Measurements from ENCODE around the gene CAMK1D. TPM values are rescaled to one million over a fixed set of nuclear protein-coding genes. Genes with fewer than 3 reads are reported as not detected.

The CAMK1D gene
- total RNA-seq, 1 donor = 11.2 TPM

DNA sequence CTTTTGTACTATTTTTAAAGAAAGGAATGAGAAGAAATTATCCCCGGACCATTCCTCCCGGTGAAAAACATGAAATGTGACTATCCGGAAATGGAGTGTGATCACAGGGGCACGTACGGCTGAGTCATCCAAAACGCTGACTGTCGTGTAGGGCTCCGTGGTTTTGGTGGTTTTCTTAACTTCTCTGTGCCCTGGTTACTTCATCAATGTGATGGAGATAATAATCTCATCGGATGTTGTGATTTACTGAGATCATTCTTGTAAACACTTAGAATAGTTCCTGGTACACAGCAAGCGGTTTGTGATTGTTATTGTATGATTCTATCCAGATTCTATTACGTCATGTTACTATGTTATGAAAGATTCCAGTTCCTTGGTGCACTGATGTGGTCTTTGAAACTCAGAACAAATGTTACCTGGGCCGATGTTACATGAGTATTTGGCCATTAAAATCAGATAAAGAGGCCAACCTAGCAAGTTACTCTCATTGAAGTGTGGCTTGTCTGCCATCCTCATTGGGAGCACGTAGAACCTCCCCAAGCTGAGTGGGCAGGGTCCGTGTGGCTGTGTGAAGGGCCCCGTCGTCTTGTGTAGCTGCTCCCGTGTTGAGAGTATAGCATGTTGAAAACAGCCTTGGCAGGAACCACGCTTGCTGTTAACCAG lies 99.5 kb downstream of the CAMK1D start:
- no peaks in the 10 kb centered on the region for H3K79me2 ChIP-seq (ENCODE audit: insufficient read depth, low read length)
- H3K36me3 ChIP-seq (ENCODE audit: insufficient read depth, low read length) = no peaks in the 10 kb centered on the region
- TF ChIP-seq, protein P1, sequence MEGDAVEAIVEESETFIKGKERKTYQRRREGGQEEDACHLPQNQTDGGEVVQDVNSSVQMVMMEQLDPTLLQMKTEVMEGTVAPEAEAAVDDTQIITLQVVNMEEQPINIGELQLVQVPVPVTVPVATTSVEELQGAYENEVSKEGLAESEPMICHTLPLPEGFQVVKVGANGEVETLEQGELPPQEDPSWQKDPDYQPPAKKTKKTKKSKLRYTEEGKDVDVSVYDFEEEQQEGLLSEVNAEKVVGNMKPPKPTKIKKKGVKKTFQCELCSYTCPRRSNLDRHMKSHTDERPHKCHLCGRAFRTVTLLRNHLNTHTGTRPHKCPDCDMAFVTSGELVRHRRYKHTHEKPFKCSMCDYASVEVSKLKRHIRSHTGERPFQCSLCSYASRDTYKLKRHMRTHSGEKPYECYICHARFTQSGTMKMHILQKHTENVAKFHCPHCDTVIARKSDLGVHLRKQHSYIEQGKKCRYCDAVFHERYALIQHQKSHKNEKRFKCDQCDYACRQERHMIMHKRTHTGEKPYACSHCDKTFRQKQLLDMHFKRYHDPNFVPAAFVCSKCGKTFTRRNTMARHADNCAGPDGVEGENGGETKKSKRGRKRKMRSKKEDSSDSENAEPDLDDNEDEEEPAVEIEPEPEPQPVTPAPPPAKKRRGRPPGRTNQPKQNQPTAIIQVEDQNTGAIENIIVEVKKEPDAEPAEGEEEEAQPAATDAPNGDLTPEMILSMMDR (IDR thresholded peaks at IDR 0.05; ENCODE audit: extremely low read depth, low read depth, low read length) = no peak
- peak overlapping the region; percentile 87 for H3K27ac ChIP-seq (ENCODE audit: low read depth, low read length)
- H3K4me3 ChIP-seq (ENCODE audit: insufficient read depth, low read length) = peak overlapping the region; percentile 46
- peak overlapping the region; percentile 74 for H3K4me2 ChIP-seq (ENCODE audit: insufficient read depth, low read length)
- peaks cover 10% of the 10 kb centered on the region for H3K4me1 ChIP-seq (ENCODE audit: insufficient read depth, low read length)
- peak overlapping the region; percentile 17 for H2AFZ ChIP-seq (ENCODE audit: low read length)
- H3K9me3 ChIP-seq (ENCODE audit: low read depth, low read length) = no peaks in the 10 kb centered on the region
- no peaks in the 10 kb centered on the region for H4K20me1 ChIP-seq (ENCODE audit: insufficient read depth, low read length)
- DNase-seq (ENCODE audit: insufficient read length, low spot score, missing footprints) = peak; percentile 85
- H3K27me3 ChIP-seq (ENCODE audit: insufficient read depth, low read length) = no peaks in the 10 kb centered on the region

- TF ChIP-seq, protein P1 (IDR thresholded peaks at IDR 0.05; ENCODE audit: extremely low read depth, low read depth, low read length) = no peak
- H3K4me3 ChIP-seq (ENCODE audit: insufficient read depth, low read length) = no peak overlapping the region
- no peak overlapping the region for H2AFZ ChIP-seq (ENCODE audit: low read length)
- H3K4me2 ChIP-seq (ENCODE audit: insufficient read depth, low read length) = no peak overlapping the region
- no peaks in the 10 kb centered on the region for H3K27me3 ChIP-seq (ENCODE audit: insufficient read depth, low read length)
- peaks cover 2% of the 10 kb centered on the region for H3K4me1 ChIP-seq (ENCODE audit: insufficient read depth, low read length)
- H3K36me3 ChIP-seq (ENCODE audit: insufficient read depth, low read length) = no peaks in the 10 kb centered on the region
- no peaks in the 10 kb centered on the region for H3K79me2 ChIP-seq (ENCODE audit: insufficient read depth, low read length)
- H3K9me3 ChIP-seq (ENCODE audit: low read depth, low read length) = no peaks in the 10 kb centered on the region
- H3K27ac ChIP-seq (ENCODE audit: low read depth, low read length) = no peak overlapping the region
- H4K20me1 ChIP-seq (ENCODE audit: insufficient read depth, low read length) = no peaks in the 10 kb centered on the region
- no peak for DNase-seq (ENCODE audit: insufficient read length, low spot score, missing footprints)
Measured at GRCh38 chr10:12455318-12455717, 106.0 kb downstream of the CAMK1D start.

GRCh38 chr10:12455766-12456165 lies 106.4 kb downstream of the CAMK1D start:
- no peaks in the 10 kb centered on the region for H3K27me3 ChIP-seq (ENCODE audit: insufficient read depth, low read length)
- H3K79me2 ChIP-seq (ENCODE audit: insufficient read depth, low read length) = no peaks in the 10 kb centered on the region
- no peaks in the 10 kb centered on the region for H3K9me3 ChIP-seq (ENCODE audit: low read depth, low read length)
- H3K4me2 ChIP-seq (ENCODE audit: insufficient read depth, low read length) = no peak overlapping the region
- peaks cover 2% of the 10 kb centered on the region for H3K4me1 ChIP-seq (ENCODE audit: insufficient read depth, low read length)
- no peak overlapping the region for H2AFZ ChIP-seq (ENCODE audit: low read length)
- TF ChIP-seq, protein P1 (IDR thresholded peaks at IDR 0.05; ENCODE audit: extremely low read depth, low read depth, low read length) = no peak
- peak; percentile 60 for DNase-seq (ENCODE audit: insufficient read length, low spot score, missing footprints)
- H3K36me3 ChIP-seq (ENCODE audit: insufficient read depth, low read length) = no peaks in the 10 kb centered on the region
- H3K4me3 ChIP-seq (ENCODE audit: insufficient read depth, low read length) = no peak overlapping the region
- no peaks in the 10 kb centered on the region for H4K20me1 ChIP-seq (ENCODE audit: insufficient read depth, low read length)
- H3K27ac ChIP-seq (ENCODE audit: low read depth, low read length) = no peak overlapping the region

DNA sequence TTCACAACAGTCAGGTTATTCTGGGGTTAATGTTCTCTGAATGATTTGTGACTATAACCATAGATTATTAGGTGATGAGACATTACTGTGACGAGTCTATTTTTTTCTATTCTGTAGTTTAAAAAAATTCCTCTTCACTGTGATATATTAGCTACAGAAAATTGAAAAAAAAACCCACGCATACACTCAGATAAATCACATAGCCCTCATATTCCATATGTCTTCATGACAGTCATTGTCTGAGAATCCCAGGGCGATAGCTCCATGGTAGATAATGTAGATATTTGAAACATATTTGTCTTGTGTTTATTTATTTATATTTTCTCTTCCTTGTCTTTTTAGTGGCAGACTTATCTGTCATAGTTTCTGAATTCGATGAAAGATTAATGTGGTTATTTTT lies 110.0 kb downstream of the CAMK1D start:
- no peak overlapping the region for H2AFZ ChIP-seq (ENCODE audit: low read length)
- no peaks in the 10 kb centered on the region for H3K79me2 ChIP-seq (ENCODE audit: insufficient read depth, low read length)
- TF ChIP-seq, protein P1 (IDR thresholded peaks at IDR 0.05; ENCODE audit: extremely low read depth, low read depth, low read length) = no peak
- H3K9me3 ChIP-seq (ENCODE audit: low read depth, low read length) = no peaks in the 10 kb centered on the region
- H3K4me3 ChIP-seq (ENCODE audit: insufficient read depth, low read length) = no peak overlapping the region
- H3K27me3 ChIP-seq (ENCODE audit: insufficient read depth, low read length) = no peaks in the 10 kb centered on the region
- H3K4me2 ChIP-seq (ENCODE audit: insufficient read depth, low read length) = no peak overlapping the region
- H3K4me1 ChIP-seq (ENCODE audit: insufficient read depth, low read length) = peaks cover 2% of the 10 kb centered on the region
- H3K27ac ChIP-seq (ENCODE audit: low read depth, low read length) = no peak overlapping the region
- H4K20me1 ChIP-seq (ENCODE audit: insufficient read depth, low read length) = no peaks in the 10 kb centered on the region
- H3K36me3 ChIP-seq (ENCODE audit: insufficient read depth, low read length) = no peaks in the 10 kb centered on the region
- no peak for DNase-seq (ENCODE audit: insufficient read length, low spot score, missing footprints)

Data from osteoblast (primary cell).